Activated CD8-positive, alpha-beta T cell treated with anti-CD3 and anti-CD28 coated beads, Interleukin-2, amount 10 ng/mL, durations not matched to agents 7 days and 5 days (primary cell): ENCODE measurements around the gene TRIM29. TPM values are rescaled to one million over a fixed set of nuclear protein-coding genes. Genes with fewer than 3 reads are reported as not detected.

Source experiments
- ATAC-seq: fragments of 150-1000 bp; cut with Tn5 transposase; one replicate; pipeline ENCODE4 v1.10.0; 2021; ENCODE audit warnings: moderate library complexity
- CTCF ChIA-PET: fragments of 350-600 bp; sonication (Branson Sonifier 250); formaldehyde crosslinking; loops from one replicate; lab custom pipeline; 2021; ENCODE audit warnings: antibody characterized with exemption; lab: Charles Lee
- POLR2A ChIA-PET: fragments of 350-600 bp; sonication (Branson Sonifier 250); formaldehyde crosslinking; loops from one replicate; lab custom pipeline; 2021; ENCODE audit warnings: antibody characterized with exemption; lab: Charles Lee
- DNase-seq: peaks from one replicate; pipeline ENCODE4 v3.0.0-alpha.2; 2020
- H3K27ac Mint-ChIP-seq: one replicate; pipeline ENCODE4 v1.8.0; 2021; ENCODE audit warnings: mild to moderate bottlenecking, mixed read lengths
- H3K27me3 Mint-ChIP-seq: one replicate; pipeline ENCODE4 v1.8.0; 2021; ENCODE audit warnings: low read depth, mixed read lengths
- H3K36me3 Mint-ChIP-seq: one replicate; pipeline ENCODE4 v1.8.0; 2021; ENCODE audit warnings: low read depth, mixed read lengths
- H3K4me1 Mint-ChIP-seq: one replicate; pipeline ENCODE4 v1.8.0; 2021; ENCODE audit warnings: low read depth, mixed read lengths
- H3K4me3 Mint-ChIP-seq: one replicate; pipeline ENCODE4 v1.8.0; 2021; ENCODE audit warnings: mild to moderate bottlenecking, mixed read lengths
- H3K9me3 Mint-ChIP-seq: one replicate; pipeline ENCODE4 v1.8.0; 2022; ENCODE audit warnings: mixed read lengths; ENCODE audit not compliant: insufficient read depth
- total RNA-seq, 2 experiments: library from RNA; stranded (reverse); gene quantifications; one replicate each; pipeline ENCODE4 v1.2.3, GENCODE V29; 2021

Gene TRIM29
- total RNA-seq, 2 experiments from 2014 or later: not detected

DNA sequence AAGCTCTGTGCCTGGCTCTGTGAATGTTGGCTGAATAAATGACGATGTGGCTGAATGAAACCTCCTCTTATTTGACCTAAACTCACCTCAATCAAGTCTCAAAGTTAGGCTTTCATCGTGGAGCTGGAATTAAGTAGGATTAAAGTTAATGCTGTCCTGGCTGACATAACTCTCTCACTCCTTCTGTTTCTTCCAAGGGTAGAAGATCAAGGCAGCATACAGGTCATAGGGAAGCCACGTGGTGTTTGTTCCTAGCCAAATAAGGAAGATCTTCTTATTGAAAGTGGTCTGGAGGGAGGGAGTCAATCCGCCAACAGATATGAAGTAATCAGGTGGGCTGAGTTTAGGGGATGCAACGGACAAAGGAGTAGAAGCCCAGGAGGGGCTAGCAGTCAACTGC is 59.5 kb downstream of the TRIM29 start:
- CTCF ChIA-PET: no interaction called here
- no peak for ATAC-seq

DNA sequence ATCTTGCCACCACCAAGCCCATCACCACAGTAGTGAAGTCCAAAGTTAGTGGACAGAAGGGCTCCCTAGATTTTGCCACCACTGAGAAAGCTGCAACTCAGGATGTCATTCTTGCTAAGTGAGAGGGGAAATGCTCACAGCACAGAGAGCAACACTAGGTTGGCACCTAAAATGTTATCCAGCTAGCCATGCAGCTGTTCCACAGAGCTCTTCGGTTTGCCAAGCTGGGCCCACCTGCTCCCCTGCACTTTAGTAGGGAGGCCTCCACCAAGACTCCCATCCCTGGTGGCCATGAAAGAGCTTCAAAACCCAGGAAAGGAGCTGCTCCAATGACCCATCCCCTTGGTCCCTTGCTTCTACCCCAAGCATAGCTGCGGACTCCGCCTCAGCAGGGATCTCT is 63.8 kb downstream of the TRIM29 start:
- CTCF ChIA-PET: no interaction called here
- H3K4me3 Mint-ChIP-seq: no peak overlapping the region
- DNase-seq (no peak), ATAC-seq (no peak)
- POLR2A ChIA-PET: no interaction called here
- no peaks in the 10 kb centered on the region for H3K9me3 Mint-ChIP-seq
- H3K27me3 Mint-ChIP-seq: peaks cover 3% of the 10 kb centered on the region
- H3K36me3 Mint-ChIP-seq: no peaks in the 10 kb centered on the region
- H3K27ac Mint-ChIP-seq: no peak overlapping the region
- H3K4me1 Mint-ChIP-seq: no peaks in the 10 kb centered on the region

More for the DNA sequence above, 59.5 kb downstream of the TRIM29 start:
- Mint-ChIP-seq H3K36me3 (peaks cover 12% of the 10 kb centered on the region), H3K9me3 (peaks cover 11% of the 10 kb centered on the region), H3K27ac (no peak overlapping the region), H3K27me3 (peaks cover 9% of the 10 kb centered on the region), H3K4me3 (no peak overlapping the region), H3K4me1 (no peaks in the 10 kb centered on the region)
- POLR2A ChIA-PET: no interaction called here
- DNase-seq: no peak

DNA sequence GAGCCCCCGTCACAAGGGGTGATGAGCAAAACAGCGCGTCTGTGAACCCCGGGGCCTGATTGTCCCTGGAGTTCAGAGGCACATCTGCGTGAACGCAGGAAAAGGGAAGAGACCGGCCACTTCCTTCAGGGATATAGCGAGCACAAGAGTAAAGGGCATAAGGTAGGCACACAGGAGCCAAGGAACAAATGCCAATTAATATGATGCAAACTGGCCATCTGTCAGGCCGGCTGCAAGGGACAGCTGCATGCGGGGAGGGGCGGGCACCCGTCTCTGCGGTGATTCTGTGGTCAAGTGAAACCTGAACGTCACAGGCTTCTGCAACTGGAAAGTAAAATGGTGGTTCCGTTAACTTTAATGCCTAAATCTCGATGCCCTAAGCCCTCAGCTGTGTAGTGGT is 64.7 kb downstream of the TRIM29 start:
- no peaks in the 10 kb centered on the region for H3K36me3 Mint-ChIP-seq
- DNase-seq (no peak), ATAC-seq (no peak)
- H3K4me3 Mint-ChIP-seq: no peak overlapping the region
- no peak overlapping the region for H3K27ac Mint-ChIP-seq
- POLR2A ChIA-PET: no interaction called here
- peaks cover 6% of the 10 kb centered on the region for H3K27me3 Mint-ChIP-seq
- CTCF ChIA-PET: no interaction called here
- H3K9me3 Mint-ChIP-seq: no peaks in the 10 kb centered on the region
- no peaks in the 10 kb centered on the region for H3K4me1 Mint-ChIP-seq

GRCh38 chr11:120068114-120068573 is 69.8 kb downstream of the TRIM29 start:
- Mint-ChIP-seq H3K27ac (no peak overlapping the region), H3K9me3 (no peaks in the 10 kb centered on the region), H3K4me1 (no peaks in the 10 kb centered on the region), H3K27me3 (peaks cover 7% of the 10 kb centered on the region), H3K36me3 (no peaks in the 10 kb centered on the region), H3K4me3 (no peak overlapping the region)
- DNase-seq: no peak
- POLR2A ChIA-PET: no interaction called here
- no peak for ATAC-seq
- CTCF ChIA-PET: no interaction called here

DNA sequence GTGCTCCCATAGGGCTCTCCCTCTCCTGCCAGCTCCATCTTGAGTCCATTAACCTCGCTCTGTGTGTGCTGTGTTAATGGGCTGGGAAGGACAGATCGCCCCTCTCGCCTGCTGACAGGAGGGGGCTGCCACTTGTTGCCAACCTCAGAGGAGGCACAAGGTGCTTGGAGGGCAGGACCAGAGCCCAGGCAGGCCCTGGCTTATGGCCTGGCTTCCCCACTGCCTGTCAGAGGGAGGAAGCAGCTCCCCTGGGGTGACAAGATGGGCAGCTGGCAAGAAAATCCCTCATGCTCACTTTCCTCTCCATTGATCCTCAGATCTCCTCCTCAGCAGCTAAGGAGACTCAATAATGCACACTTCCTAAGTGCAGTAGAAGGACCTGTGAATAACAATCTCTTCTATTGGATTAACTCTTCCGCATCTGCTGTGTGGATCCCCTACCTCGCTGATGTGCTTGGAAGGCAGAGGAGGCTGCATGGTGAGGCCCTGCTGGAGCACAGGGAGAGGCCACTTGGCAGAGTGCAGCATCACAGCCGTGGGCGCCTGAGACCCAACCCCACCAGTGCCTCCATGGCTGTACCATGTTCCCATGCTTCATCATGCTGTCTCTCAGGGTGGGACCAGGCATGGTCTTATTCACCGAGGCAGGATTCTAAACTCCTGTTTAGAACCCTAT is 70.3 kb downstream of the TRIM29 start:
- no peaks in the 10 kb centered on the region for H3K4me1 Mint-ChIP-seq
- no peak for DNase-seq
- no peaks in the 10 kb centered on the region for H3K36me3 Mint-ChIP-seq
- ChIA-PET POLR2A (no interaction called here), CTCF (no interaction called here)
- no peak overlapping the region for H3K27ac Mint-ChIP-seq
- H3K4me3 Mint-ChIP-seq: no peak overlapping the region
- peaks cover 7% of the 10 kb centered on the region for H3K27me3 Mint-ChIP-seq
- no peaks in the 10 kb centered on the region for H3K9me3 Mint-ChIP-seq
- ATAC-seq: no peak

GRCh38 chr11:120066738-120067437 is 71.0 kb downstream of the TRIM29 start:
- H3K36me3 Mint-ChIP-seq: no peaks in the 10 kb centered on the region
- DNase-seq (no peak), ATAC-seq (no peak)
- H3K9me3 Mint-ChIP-seq: no peaks in the 10 kb centered on the region
- CTCF ChIA-PET: no interaction called here
- H3K27ac Mint-ChIP-seq: no peak overlapping the region
- POLR2A ChIA-PET: no interaction called here
- H3K27me3 Mint-ChIP-seq: peaks cover 8% of the 10 kb centered on the region
- no peak overlapping the region for H3K4me3 Mint-ChIP-seq
- no peaks in the 10 kb centered on the region for H3K4me1 Mint-ChIP-seq

GRCh38 chr11:120065876-120066275 is 72.0 kb downstream of the TRIM29 start:
- Mint-ChIP-seq H3K27ac (no peak overlapping the region), H3K27me3 (peaks cover 9% of the 10 kb centered on the region), H3K4me1 (no peaks in the 10 kb centered on the region), H3K36me3 (no peaks in the 10 kb centered on the region), H3K4me3 (no peak overlapping the region), H3K9me3 (no peaks in the 10 kb centered on the region)
- CTCF ChIA-PET: no interaction called here
- ATAC-seq (no peak), DNase-seq (no peak)
- POLR2A ChIA-PET: no interaction called here

GRCh38 chr11:120065176-120065575 is 72.7 kb downstream of the TRIM29 start:
- Mint-ChIP-seq H3K27me3 (peaks cover 9% of the 10 kb centered on the region), H3K27ac (no peak overlapping the region), H3K36me3 (no peaks in the 10 kb centered on the region), H3K9me3 (no peaks in the 10 kb centered on the region), H3K4me3 (no peak overlapping the region), H3K4me1 (no peaks in the 10 kb centered on the region)
- CTCF ChIA-PET: no interaction called here
- no peak for DNase-seq
- no peak for ATAC-seq
- POLR2A ChIA-PET: no interaction called here

GRCh38 chr11:120064341-120064740 is 73.6 kb downstream of the TRIM29 start:
- ChIA-PET POLR2A (no interaction called here), CTCF (no interaction called here)
- no peaks in the 10 kb centered on the region for H3K4me1 Mint-ChIP-seq
- peaks cover 9% of the 10 kb centered on the region for H3K27me3 Mint-ChIP-seq
- ATAC-seq (no peak), DNase-seq (no peak)
- no peak overlapping the region for H3K27ac Mint-ChIP-seq
- H3K9me3 Mint-ChIP-seq: no peaks in the 10 kb centered on the region
- no peak overlapping the region for H3K4me3 Mint-ChIP-seq
- H3K36me3 Mint-ChIP-seq: no peaks in the 10 kb centered on the region

DNA sequence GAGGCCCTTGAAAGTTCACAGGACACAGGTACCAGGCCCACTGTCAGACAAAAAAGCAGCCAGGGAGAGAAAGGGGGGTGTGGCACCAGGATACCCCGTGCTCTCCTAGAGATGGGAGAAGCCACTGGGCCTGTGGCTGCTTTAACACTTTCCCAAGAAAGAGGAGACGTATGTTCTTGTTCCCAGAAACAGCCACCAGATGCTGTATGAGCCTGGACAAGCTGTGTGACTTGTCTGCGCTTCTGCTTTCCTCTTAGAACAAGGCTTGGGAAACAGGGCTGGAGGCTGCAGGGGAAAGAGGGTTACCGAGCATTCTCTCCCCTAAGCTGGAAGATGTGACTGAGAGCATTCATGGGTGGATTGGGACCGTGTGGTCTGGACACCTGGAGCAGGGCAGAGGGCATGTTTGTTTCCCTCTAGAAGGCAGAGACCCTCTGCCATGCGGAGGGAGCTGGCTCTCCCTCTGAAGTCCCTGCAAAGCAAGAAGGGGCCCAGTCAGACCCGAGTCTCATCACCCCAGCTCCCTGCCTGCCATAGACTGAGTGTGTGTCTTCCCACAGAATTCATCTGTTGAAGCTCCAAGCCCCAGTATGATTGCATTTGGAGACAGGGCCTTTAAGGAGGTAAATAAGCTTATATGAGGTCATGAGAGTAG is 74.1 kb downstream of the TRIM29 start:
- ATAC-seq (no peak), DNase-seq (no peak)
- no peaks in the 10 kb centered on the region for H3K36me3 Mint-ChIP-seq
- no peaks in the 10 kb centered on the region for H3K9me3 Mint-ChIP-seq
- ChIA-PET POLR2A (no interaction called here), CTCF (no interaction called here)
- no peaks in the 10 kb centered on the region for H3K4me1 Mint-ChIP-seq
- H3K27me3 Mint-ChIP-seq: peaks cover 5% of the 10 kb centered on the region
- H3K4me3 Mint-ChIP-seq: no peak overlapping the region
- H3K27ac Mint-ChIP-seq: no peak overlapping the region

DNA sequence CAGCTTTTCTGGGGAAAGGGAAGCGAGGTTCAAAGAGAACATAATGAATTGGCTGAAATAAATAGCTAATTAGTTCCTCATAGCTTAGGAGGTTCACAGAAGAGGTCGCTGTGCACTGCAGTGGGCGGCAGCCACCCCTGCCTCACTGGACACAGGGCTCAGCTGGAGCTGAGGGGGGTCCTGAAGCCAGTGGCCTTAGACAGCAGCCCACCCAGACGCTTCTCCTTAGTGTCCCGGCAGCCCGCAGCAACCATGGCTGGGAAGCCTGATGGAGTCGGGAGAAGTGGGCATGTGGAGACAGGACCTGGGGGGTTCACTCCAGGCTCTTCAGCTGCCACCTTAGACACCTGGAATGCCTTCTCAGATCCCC is 75.4 kb downstream of the TRIM29 start:
- no peaks in the 10 kb centered on the region for H3K4me1 Mint-ChIP-seq
- CTCF ChIA-PET: no interaction called here
- DNase-seq (no peak), ATAC-seq (no peak)
- no peaks in the 10 kb centered on the region for H3K9me3 Mint-ChIP-seq
- no peaks in the 10 kb centered on the region for H3K36me3 Mint-ChIP-seq
- POLR2A ChIA-PET: no interaction called here
- H3K4me3 Mint-ChIP-seq: no peak overlapping the region
- H3K27ac Mint-ChIP-seq: no peak overlapping the region
- peaks cover 2% of the 10 kb centered on the region for H3K27me3 Mint-ChIP-seq

- ChIA-PET CTCF (no interaction called here), POLR2A (no interaction called here)
- no peaks in the 10 kb centered on the region for H3K4me1 Mint-ChIP-seq
- no peak overlapping the region for H3K27ac Mint-ChIP-seq
- H3K9me3 Mint-ChIP-seq: no peaks in the 10 kb centered on the region
- H3K36me3 Mint-ChIP-seq: no peaks in the 10 kb centered on the region
- peaks cover 2% of the 10 kb centered on the region for H3K27me3 Mint-ChIP-seq
- no peak for DNase-seq
- ATAC-seq: no peak
- no peak overlapping the region for H3K4me3 Mint-ChIP-seq
These were observed 76.0 kb downstream of the TRIM29 start for GRCh38 chr11:120061761-120062560.
